ENCODE data around the gene ICAM5. TPM values are rescaled to one million over a fixed set of nuclear protein-coding genes. Genes with fewer than 3 reads are reported as not detected.
"Not testable (repeated sequence)": the region's sequence is repeated elsewhere in the genome, so short reads cannot be mapped to it uniquely, and the experiment has no call there.

The ICAM5 gene
- total RNA-seq, 1 experiment from 2014 or later, result 0.79 TPM

DNA sequence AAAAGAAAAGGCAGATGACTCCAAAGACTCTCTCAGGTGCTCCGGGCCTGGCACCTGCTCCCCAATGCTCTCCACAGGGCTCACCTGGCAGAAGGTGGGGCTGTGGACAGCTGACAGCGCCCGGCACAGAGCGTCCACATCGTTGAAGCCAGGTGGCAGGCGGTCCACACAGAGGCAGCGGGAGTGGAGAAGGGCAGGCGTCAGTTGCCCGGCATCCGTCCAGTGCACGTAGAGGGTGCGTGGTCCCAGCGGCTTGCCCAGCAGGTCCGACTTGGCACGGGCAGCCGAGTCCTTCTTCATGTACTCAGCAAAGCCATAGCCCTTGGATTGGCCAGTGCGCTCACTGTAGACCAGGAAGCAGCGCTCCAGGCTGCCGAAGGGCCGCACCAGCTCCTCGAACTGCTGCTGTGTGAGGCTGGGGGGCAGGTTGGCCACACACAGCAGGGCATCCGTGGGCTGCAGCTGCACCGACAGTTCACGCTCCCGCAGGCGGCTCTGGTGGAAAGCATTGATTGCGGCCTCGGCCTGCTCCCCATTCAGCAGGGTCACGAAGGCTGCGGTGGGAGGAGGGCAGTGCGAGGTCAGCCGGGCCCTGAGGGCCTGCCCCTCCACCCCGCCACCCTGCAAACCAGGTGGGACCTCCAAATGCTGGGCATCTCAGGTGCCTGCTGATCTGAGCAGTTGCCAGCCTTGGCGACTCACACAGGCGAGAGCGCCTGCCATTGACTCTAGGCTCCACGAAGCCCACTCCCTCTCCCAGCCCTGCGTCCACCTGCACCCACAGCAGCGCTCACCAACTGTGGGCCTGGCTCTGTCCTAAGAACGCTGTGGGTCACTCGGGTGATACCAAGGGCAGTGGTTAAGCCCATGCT is 39.0 kb downstream of the ICAM5 start:
- Histone ChIP-seq H3K4me3 (no peak overlapping the region), H3K9me3 (replicated peaks) (no peaks in the 10 kb centered on the region), H3K4me1 (replicated peaks) (peaks cover 9% of the 10 kb centered on the region), H3K36me3 (peaks cover 88% of the 10 kb centered on the region), H3K27ac (no peak overlapping the region), H3K27me3 (replicated peaks) (no peaks in the 10 kb centered on the region)
- no peak for DNase-seq (ENCODE audit: low read depth in 1 of 2, low spot score in 2 of 2)

DNA sequence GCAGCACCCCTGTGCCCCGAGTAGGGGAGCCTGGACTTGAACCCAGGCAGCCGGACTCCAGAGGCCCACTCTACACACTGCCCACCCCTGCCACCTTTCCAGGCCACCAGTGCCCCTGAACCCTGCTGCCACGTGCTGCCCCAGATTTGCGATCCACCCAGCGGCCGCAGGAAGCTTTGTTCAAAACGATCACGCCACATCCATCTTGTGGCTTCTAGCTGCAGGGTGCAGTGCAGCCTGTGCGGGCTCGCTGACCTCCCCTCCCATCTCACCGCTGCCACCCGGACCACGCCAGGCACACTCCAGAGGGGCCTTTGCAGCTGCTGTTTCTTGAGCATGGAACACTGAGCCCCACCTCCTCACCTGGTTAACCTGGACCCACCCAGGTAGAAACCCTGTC is 39.8 kb downstream of the ICAM5 start:
- Histone ChIP-seq H3K27ac (no peak overlapping the region), H3K4me3 (no peak overlapping the region), H3K9me3 (replicated peaks) (no peaks in the 10 kb centered on the region), H3K4me1 (replicated peaks) (peaks cover 16% of the 10 kb centered on the region), H3K27me3 (replicated peaks) (no peaks in the 10 kb centered on the region), H3K36me3 (peaks cover 80% of the 10 kb centered on the region)
- no peak for DNase-seq (ENCODE audit: low read depth in 1 of 2, low spot score in 2 of 2)

DNA sequence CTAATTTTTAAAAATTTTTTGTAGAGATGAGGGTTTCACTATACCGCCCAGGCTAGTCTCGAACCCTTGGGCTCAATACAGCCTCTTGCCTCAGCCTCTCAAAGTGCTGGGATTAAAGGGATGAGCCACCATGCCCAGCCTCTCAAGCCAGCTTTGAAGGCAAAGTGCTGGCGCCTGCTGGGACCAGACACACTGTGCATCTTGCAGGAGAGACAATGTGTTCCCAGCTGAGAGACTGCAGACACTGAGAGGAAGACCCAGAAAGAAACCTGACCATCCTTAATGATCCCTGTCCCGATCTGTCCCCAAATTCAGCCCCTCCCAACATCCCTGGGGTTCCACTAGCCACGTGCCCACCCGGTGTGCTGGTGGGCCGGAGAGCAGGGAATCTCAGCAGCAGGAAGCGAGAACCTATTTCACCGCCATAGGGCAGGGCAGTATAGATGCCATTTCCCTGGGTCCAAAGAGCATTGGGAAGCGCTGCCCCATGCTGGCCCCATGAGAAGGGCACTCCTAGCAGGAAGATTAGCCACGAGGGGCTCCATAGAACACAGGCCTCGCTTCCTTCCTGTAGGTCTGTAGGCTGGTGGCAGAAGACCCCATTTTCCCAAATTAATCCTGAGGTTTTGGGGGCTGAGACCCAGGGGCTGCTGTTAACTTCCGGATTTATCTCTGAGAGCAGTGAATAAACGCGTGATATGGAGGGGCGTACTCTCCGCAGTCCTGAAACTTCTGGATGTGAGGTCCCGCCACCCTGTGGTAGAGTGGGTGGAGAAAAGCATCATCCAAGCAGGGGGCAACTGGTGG is 42.6 kb downstream of the ICAM5 start:
- peak overlapping the region; percentile 93 for H3K4me3 ChIP-seq
- no peaks in the 10 kb centered on the region for H3K27me3 ChIP-seq (replicated peaks)
- H3K27ac ChIP-seq, result peak overlapping the region; percentile 96; the same call in 1 of the 2 replicates
- H3K9me3 ChIP-seq (replicated peaks), result no peaks in the 10 kb centered on the region
- no peak for DNase-seq (ENCODE audit: low read depth in 1 of 2, low spot score in 2 of 2)
- peaks cover 19% of the 10 kb centered on the region for H3K4me1 ChIP-seq (replicated peaks)
- peaks cover 54% of the 10 kb centered on the region for H3K36me3 ChIP-seq

DNA sequence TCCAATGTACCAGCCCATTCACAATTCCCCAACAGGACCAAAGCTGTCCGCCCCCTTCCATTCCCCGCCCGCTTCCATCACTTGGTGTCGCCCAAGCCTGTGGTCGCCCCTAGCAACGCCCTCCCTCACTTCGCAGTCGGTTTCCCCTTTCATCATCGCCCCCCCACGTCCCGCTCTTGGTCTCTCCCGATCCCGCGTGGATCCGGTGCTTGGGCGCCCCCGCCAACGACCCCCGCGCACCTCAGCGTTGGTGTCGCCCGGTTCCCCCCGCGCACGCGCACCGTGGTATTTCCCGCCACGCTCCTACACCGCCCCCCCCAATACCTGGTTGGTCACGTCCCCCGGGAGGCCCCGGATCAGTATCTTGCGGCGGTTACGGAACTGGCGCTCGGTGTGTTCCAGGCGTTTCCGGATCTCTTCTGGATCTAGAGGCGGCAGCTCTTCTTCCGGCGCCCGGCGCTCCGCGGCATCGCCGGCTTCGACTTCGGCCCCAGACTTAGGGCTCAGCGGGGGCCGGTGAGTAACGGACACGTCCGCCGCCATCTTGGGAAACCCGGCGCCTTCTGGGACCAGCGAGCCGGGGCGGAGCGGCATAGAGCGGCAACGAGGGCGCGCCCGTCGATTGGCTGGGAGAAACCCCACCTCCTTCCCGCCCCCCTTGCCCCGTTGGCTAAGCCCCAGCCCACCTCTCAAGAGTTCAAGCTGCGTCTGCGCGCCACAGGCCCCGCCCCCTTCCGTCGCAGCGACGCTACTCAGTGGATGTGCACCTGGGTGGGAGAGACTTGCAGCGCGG is 43.4 kb downstream of the ICAM5 start, which contains the start of gene RAVER1:
TSS of gene RAVER1 (minus strand) at position 565 of the 793 bp plus-strand sequence. CDS start at position 543, 22 bp downstream.
- Histone ChIP-seq H3K36me3 (peaks cover 46% of the 10 kb centered on the region), H3K27ac (peak within 1 kb of the TSS; percentile 96), H3K27me3 (replicated peaks) (no peaks in the 10 kb centered on the region), H3K4me1 (replicated peaks) (peaks cover 19% of the 10 kb centered on the region), H3K9me3 (replicated peaks) (no peaks in the 10 kb centered on the region), H3K4me3 (peak within 1 kb of the TSS; percentile 93)
- peak; percentile 97 to 98 for DNase-seq (ENCODE audit: low read depth in 1 of 2, low spot score in 2 of 2)

DNA sequence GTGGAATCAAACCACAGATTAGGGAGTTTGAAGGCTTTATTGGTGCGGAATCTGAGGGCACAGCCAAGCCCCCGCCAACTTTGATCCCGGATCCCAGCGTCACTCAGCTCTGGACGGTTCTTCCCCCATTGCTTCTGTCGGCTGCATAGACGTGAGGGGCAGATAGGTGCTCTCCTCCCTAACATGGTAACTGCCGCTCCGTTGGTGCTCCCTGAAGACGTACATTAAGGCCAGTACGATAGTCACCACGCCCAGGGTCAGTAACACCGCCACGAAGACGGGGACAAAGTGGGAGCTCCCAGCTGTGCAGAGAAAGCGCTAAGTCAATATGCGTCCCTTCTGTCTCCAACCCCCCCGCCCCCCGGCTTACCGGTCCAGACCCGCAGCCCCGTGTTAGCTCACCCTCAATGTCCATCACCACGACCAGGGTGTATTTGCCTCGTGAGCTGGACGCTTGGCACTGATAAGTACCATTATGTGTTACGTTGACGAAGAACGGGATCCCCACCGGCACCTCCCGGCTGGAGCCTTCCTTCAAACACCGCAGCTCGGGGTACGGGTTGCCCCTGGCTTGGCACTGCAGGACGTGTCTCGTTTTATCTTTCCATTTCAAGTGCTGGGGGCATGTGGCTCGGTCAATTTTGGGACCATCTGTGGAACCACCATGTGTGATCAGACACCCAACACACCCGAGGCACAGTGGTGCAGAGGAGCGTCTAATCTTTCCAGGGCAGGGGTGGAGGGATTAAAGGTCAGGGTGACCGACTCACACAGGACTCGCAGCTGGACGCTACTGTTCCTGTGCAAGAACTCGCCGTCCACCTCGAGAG is 44.2 kb downstream of the ICAM5 start:
- no peaks in the 10 kb centered on the region for H3K9me3 ChIP-seq (replicated peaks)
- DNase-seq (ENCODE audit: low read depth in 1 of 2, low spot score in 2 of 2), result no peak
- no peak overlapping the region for H3K27ac ChIP-seq
- peaks cover 38% of the 10 kb centered on the region for H3K36me3 ChIP-seq
- peaks cover 19% of the 10 kb centered on the region for H3K4me1 ChIP-seq (replicated peaks)
- H3K4me3 ChIP-seq, result peak overlapping the region; percentile 93
- no peaks in the 10 kb centered on the region for H3K27me3 ChIP-seq (replicated peaks)

DNA sequence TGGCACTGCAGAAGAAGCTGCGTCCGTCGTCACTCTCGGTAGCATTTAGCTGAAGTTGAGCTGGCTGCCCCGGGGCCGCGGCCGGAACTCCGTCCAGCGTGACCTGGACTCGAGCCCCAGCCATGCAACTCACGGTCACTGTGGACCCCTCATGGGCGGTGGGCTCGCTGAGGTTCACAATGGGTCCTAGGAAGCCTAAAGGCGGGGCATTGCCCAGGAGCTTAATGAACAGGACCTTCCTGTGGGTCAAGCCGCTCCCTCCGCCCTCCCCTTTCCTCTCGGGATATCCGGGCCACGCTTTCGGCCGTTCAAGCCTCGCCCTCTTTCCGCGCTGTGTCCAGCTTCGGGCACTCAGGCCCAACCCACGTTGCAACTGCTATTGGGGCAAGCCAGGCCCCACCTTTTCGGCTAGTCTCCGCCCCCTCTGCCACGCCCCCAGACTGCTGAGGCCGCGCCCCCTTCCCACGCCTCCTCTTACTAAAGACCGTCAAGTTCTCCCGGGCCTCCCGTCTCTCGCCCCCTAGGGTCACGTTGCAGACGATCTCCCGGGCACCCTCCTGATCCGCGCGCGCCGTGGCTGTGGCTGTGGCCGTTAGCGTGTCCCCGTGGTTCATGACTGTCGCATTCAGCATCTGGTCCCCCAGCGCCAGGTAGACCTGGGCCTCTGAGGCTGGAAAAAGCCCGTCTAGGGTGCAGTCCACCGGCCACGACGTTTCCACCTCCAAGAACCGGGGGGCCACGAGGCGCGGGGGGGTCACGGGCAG is 45.0 kb downstream of the ICAM5 start:
- H3K36me3 ChIP-seq, result peaks cover 30% of the 10 kb centered on the region
- H3K27me3 ChIP-seq (replicated peaks), result no peaks in the 10 kb centered on the region
- H3K4me3 ChIP-seq, result peak overlapping the region; percentile 93
- H3K9me3 ChIP-seq (replicated peaks), result no peaks in the 10 kb centered on the region
- no peak overlapping the region for H3K27ac ChIP-seq
- peaks cover 19% of the 10 kb centered on the region for H3K4me1 ChIP-seq (replicated peaks)
- peak; percentile 94 to 98 for DNase-seq (ENCODE audit: low read depth in 1 of 2, low spot score in 2 of 2)

DNA sequence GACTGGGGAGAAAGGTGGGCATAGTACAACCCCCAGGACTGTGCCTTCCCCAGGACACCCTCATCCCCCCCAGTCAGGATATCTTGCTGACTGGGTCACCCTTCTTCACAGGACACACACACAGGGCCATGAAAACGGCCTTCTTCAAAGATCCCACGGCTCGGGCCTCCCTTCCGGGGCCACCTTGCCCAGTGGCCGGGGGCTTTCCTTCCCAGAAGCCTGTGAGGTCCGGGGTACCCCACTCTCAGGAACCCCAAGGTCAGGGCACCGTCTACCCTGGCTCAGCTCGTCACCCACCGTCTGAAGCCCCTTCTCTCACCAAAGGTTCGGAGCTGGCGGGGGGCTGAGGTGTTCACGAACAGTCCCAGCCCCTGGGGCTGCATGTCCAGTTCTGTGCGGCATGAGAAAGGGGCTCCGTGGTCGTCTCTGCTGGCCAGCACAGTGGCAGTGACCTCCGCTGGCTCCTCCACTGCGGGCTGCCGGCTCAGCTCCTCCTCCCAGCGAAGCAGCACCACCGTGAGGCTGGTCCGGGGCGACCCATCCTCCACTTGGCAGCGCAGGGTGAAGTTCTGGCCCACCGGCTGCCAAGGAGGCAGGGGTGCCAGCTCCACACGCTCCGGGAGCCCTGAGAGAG is 45.7 kb downstream of the ICAM5 start:
- no peak overlapping the region; the same call in 1 of the 2 replicates for H3K4me3 ChIP-seq
- no peaks in the 10 kb centered on the region for H3K27me3 ChIP-seq (replicated peaks)
- DNase-seq (ENCODE audit: low read depth in 1 of 2, low spot score in 2 of 2), result no peak
- H3K27ac ChIP-seq, result no peak overlapping the region
- H3K9me3 ChIP-seq (replicated peaks), result no peaks in the 10 kb centered on the region
- peaks cover 23% of the 10 kb centered on the region for H3K36me3 ChIP-seq
- peaks cover 19% of the 10 kb centered on the region for H3K4me1 ChIP-seq (replicated peaks)

DNA sequence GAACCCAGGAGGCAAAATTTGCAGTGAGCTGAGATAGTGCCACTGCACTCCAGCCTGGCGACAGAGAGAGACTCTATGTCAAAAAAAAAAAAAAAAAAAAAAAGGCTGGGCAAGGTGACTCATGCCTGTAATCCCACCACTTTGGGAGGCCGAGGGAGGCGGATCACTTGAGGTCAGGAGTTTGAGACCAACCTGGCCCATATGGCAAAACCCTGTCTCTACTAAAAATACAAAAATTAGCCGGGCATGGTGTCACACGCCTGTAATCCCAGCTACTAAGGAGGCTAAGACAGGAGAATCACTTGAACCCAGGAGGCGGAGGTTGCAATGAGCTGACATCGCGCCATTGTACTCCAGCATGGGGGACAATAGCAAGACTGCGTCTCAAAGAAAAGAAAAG is 47.0 kb downstream of the ICAM5 start:
- Histone ChIP-seq H3K36me3 (peaks cover 16% of the 10 kb centered on the region), H3K4me1 (replicated peaks) (peaks cover 19% of the 10 kb centered on the region)
- DNase-seq (ENCODE audit: low read depth in 1 of 2, low spot score in 2 of 2); H3K4me3 ChIP-seq; H3K9me3 ChIP-seq (replicated peaks); H3K27me3 ChIP-seq (replicated peaks); H3K27ac ChIP-seq: not testable (repeated sequence)

DNA sequence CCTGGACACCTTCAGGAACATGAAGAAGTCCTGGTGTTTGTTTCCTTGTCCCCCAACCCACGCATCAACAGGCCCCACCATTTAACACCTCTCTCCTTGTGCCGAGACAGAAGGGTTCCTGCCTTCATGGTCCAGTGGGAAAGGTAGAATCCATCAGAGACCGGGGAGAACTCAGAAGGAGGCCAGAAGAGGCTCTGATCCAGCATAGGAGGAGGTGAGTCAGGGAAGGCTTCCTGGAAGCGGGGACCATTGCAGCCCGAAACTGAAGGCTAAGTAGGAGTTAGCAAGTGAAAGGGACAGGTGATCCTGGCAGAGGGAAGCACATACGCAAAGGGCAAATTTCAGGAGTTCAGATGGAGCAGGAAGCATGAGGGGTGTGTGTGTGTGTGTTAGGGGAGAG is 49.2 kb downstream of the ICAM5 start:
- Histone ChIP-seq H3K36me3 (no peaks in the 10 kb centered on the region), H3K9me3 (replicated peaks) (no peaks in the 10 kb centered on the region), H3K27me3 (replicated peaks) (no peaks in the 10 kb centered on the region), H3K4me3 (no peak overlapping the region), H3K4me1 (replicated peaks) (peaks cover 8% of the 10 kb centered on the region), H3K27ac (no peak overlapping the region)
- DNase-seq (ENCODE audit: low read depth in 1 of 2, low spot score in 2 of 2), result no peak

DNA sequence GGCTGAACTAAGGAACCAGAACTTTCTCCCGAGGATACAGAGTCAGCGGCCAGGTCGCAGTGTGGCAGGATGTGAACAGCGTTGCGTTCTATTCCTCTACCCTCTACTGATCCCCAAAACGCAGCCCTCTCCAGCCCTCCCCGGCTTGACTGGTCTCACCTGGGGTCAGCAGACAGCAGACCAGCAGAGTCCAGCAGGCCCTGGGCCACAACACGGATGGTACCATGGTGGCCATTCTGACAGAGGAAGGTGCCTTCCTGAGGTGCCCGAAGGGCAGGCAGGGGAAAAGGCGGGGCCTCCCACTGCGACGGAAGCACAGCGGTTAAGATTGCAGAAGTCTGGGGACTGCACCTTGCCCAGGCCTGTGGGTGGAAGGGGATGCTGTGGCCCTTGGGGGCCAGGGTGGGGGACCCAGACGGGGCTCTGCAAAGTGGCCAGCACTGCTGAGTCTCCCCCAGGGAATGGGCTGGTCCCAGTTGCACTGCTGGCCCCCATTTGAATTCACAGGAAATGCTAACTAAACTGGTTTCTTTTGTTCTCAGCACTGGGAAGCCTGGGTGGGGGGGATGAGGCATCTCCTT is 49.7 kb downstream of the ICAM5 start, which contains the start of gene ICAM3:
TSS of gene ICAM3 (minus strand) at position 245 of the 581 bp plus-strand sequence. CDS start at position 235, 10 bp downstream.
- no peaks in the 10 kb centered on the region for H3K27me3 ChIP-seq (replicated peaks)
- no peak within 1 kb of the TSS for H3K4me3 ChIP-seq
- no peaks in the 10 kb centered on the region for H3K36me3 ChIP-seq
- DNase-seq (ENCODE audit: low read depth in 1 of 2, low spot score in 2 of 2), result no peak
- H3K9me3 ChIP-seq (replicated peaks), result no peaks in the 10 kb centered on the region
- H3K4me1 ChIP-seq (replicated peaks), result peaks cover 3% of the 10 kb centered on the region
- no peak within 1 kb of the TSS for H3K27ac ChIP-seq

DNA sequence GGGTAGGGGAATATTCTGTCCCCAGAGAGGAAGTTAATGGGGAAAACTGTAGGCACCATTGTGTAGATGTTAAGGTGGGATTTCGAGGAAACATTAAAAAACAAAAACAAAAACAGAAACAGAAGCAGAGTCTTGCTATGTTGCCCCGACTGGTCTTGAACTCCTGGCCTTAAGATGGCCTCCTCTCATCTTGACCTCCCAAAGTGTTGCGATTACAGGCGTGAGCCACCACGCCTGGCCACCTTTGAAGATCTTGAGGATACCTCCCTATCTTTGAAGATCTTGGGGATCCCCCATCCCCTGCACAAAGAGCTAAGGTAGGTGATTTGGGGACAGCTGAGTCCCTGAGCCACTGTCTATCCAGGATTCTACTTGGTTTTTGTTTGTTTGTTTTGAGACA is 50.2 kb downstream of the ICAM5 start:
- H3K4me3 ChIP-seq, result no peak overlapping the region
- H3K27me3 ChIP-seq (replicated peaks), result no peaks in the 10 kb centered on the region
- DNase-seq (ENCODE audit: low read depth in 1 of 2, low spot score in 2 of 2), result no peak
- H3K36me3 ChIP-seq, result no peaks in the 10 kb centered on the region
- H3K27ac ChIP-seq, result no peak overlapping the region
- H3K9me3 ChIP-seq (replicated peaks), result no peaks in the 10 kb centered on the region
- peaks cover 3% of the 10 kb centered on the region for H3K4me1 ChIP-seq (replicated peaks)

All from SJSA1 (cell line).